ENCODE results near the gene PCDHB10. TPM values are rescaled to one million over a fixed set of nuclear protein-coding genes. Genes with fewer than 3 reads are reported as not detected.
"Not testable (repeated sequence)": the region's sequence is repeated elsewhere in the genome, so short reads cannot be mapped to it uniquely, and the experiment has no call there.

PCDHB10 gene
- total RNA-seq, 3 donors from 2014 or later (not counting 1 experiment from before 2014, with no cell fraction given), result 0.15 TPM; not detected in 2

GRCh38 chr5:141208478-141208877 is 16.3 kb downstream of the PCDHB10 start, which contains the start of gene PCDHB12:
Gene PCDHB12 (plus strand): TSS chr5:141208719. CDS start chr5:141208908, 189 bp downstream.
- peak in 1 of 2 donors; percentile 4 for DNase-seq
- Histone ChIP-seq H3K27me3 (ENCODE audit: control insufficient read depth, insufficient read depth, low read length) (peaks cover 12% of the 10 kb centered on the region), H3K36me3 (ENCODE audit: control insufficient read depth, insufficient read depth, low read length) (no peaks in the 10 kb centered on the region), H3K9me3 (ENCODE audit: control insufficient read depth, insufficient read depth, low read length) (no peaks in the 10 kb centered on the region), H3K4me1 (ENCODE audit: control insufficient read depth, insufficient read depth, low read length) (no peaks in the 10 kb centered on the region), H3K27ac (ENCODE audit: low read length) (no peak within 1 kb of the TSS), H3K4me3 (ENCODE audit: low read length) (no peak within 1 kb of the TSS)
- 31% methylated on average over 9 of the region's 11 CpGs for WGBS (ENCODE audit: insufficient coverage)
- ATAC-seq, result no peak
- intact Hi-C loops (cut with micrococcal nuclease), result no loop called here
- H3K9me3 Mint-ChIP-seq, result no peaks in the 10 kb centered on the region
- H3K36me3 Mint-ChIP-seq, result no peaks in the 10 kb centered on the region
- H3K4me3 Mint-ChIP-seq, result no peak within 1 kb of the TSS
- no peaks in the 10 kb centered on the region for H3K4me1 Mint-ChIP-seq
- peaks cover 9 to 30% of the 10 kb centered on the region in 2 donors for H3K27me3 Mint-ChIP-seq (ENCODE audit: low read depth in 2 of 2)
- H3K27ac Mint-ChIP-seq, result no peak within 1 kb of the TSS
- no peak for TF ChIP-seq CTCF (IDR thresholded peaks at IDR 0.05)

- H3K4me1 Mint-ChIP-seq; H3K4me3 Mint-ChIP-seq; H3K36me3 ChIP-seq (ENCODE audit: control insufficient read depth, insufficient read depth, low read length); DNase-seq; H3K9me3 Mint-ChIP-seq; ATAC-seq; H3K36me3 Mint-ChIP-seq; H3K27ac Mint-ChIP-seq; H3K4me3 ChIP-seq (ENCODE audit: low read length); H3K9me3 ChIP-seq (ENCODE audit: control insufficient read depth, insufficient read depth, low read length); H3K4me1 ChIP-seq (ENCODE audit: control insufficient read depth, insufficient read depth, low read length); H3K27ac ChIP-seq (ENCODE audit: low read length); intact Hi-C loops (cut with micrococcal nuclease): not testable (repeated sequence)
- WGBS (ENCODE audit: insufficient coverage), result 38% methylated on average over 26 of the region's 39 CpGs
- H3K27me3 ChIP-seq (ENCODE audit: control insufficient read depth, insufficient read depth, low read length), result peaks cover 12% of the 10 kb centered on the region
- peaks cover 9 to 38% of the 10 kb centered on the region in 2 donors for H3K27me3 Mint-ChIP-seq (ENCODE audit: low read depth in 2 of 2)
These were observed 18.1 kb downstream of the PCDHB10 start for GRCh38 chr5:141210281-141210680.

- DNase-seq; H3K9me3 ChIP-seq (ENCODE audit: control insufficient read depth, insufficient read depth, low read length); H3K36me3 Mint-ChIP-seq; intact Hi-C loops (cut with micrococcal nuclease); H3K27ac Mint-ChIP-seq; ATAC-seq; H3K4me1 Mint-ChIP-seq; H3K27ac ChIP-seq (ENCODE audit: low read length); H3K36me3 ChIP-seq (ENCODE audit: control insufficient read depth, insufficient read depth, low read length); H3K4me1 ChIP-seq (ENCODE audit: control insufficient read depth, insufficient read depth, low read length); H3K4me3 Mint-ChIP-seq; H3K9me3 Mint-ChIP-seq; H3K4me3 ChIP-seq (ENCODE audit: low read length): not testable (repeated sequence)
- H3K27me3 Mint-ChIP-seq (ENCODE audit: low read depth in 2 of 2), result peaks cover 9 to 38% of the 10 kb centered on the region in 2 donors
- peaks cover 12% of the 10 kb centered on the region for H3K27me3 ChIP-seq (ENCODE audit: control insufficient read depth, insufficient read depth, low read length)
- 28% methylated on average over 21 of the region's 27 CpGs for WGBS (ENCODE audit: insufficient coverage)
These were observed 18.7 kb downstream of the PCDHB10 start for GRCh38 chr5:141210849-141211248.

GRCh38 chr5:141213656-141214339 is 21.6 kb downstream of the PCDHB10 start, which contains the start of gene PCDHB13:
Gene PCDHB13 (plus strand): TSS chr5:141213919. CDS start chr5:141214124, 205 bp downstream.
- H3K4me1 ChIP-seq (ENCODE audit: control insufficient read depth, insufficient read depth, low read length); H3K4me3 Mint-ChIP-seq; intact Hi-C loops (cut with micrococcal nuclease); H3K4me1 Mint-ChIP-seq; ATAC-seq; H3K9me3 ChIP-seq (ENCODE audit: control insufficient read depth, insufficient read depth, low read length); H3K27ac Mint-ChIP-seq; H3K9me3 Mint-ChIP-seq; H3K27me3 ChIP-seq (ENCODE audit: control insufficient read depth, insufficient read depth, low read length); H3K36me3 Mint-ChIP-seq; H3K4me3 ChIP-seq (ENCODE audit: low read length); H3K36me3 ChIP-seq (ENCODE audit: control insufficient read depth, insufficient read depth, low read length); H3K27ac ChIP-seq (ENCODE audit: low read length): not testable (repeated sequence)
- H3K27me3 Mint-ChIP-seq (ENCODE audit: low read depth in 2 of 2), result peaks cover 9 to 33% of the 10 kb centered on the region in 2 donors
- WGBS (ENCODE audit: insufficient coverage), result 14% methylated on average over 12 of the region's 18 CpGs
- peak in 1 of 2 donors; percentile 53 for DNase-seq

- H3K4me3 ChIP-seq (ENCODE audit: low read length); intact Hi-C loops (cut with micrococcal nuclease); H3K27me3 ChIP-seq (ENCODE audit: control insufficient read depth, insufficient read depth, low read length); H3K27ac ChIP-seq (ENCODE audit: low read length); H3K9me3 Mint-ChIP-seq; H3K4me1 Mint-ChIP-seq; H3K27ac Mint-ChIP-seq; H3K9me3 ChIP-seq (ENCODE audit: control insufficient read depth, insufficient read depth, low read length); DNase-seq; H3K4me1 ChIP-seq (ENCODE audit: control insufficient read depth, insufficient read depth, low read length); H3K4me3 Mint-ChIP-seq; H3K36me3 Mint-ChIP-seq; H3K36me3 ChIP-seq (ENCODE audit: control insufficient read depth, insufficient read depth, low read length); ATAC-seq: not testable (repeated sequence)
- peaks cover 4 to 29% of the 10 kb centered on the region in 2 donors for H3K27me3 Mint-ChIP-seq (ENCODE audit: low read depth in 2 of 2)
- 63% methylated on average over 7 of the region's 12 CpGs for WGBS (ENCODE audit: insufficient coverage)
These were observed 22.4 kb downstream of the PCDHB10 start for GRCh38 chr5:141214583-141214982.

GRCh38 chr5:141215504-141215903 is 23.4 kb downstream of the PCDHB10 start:
- DNase-seq; H3K4me1 Mint-ChIP-seq; H3K27ac ChIP-seq (ENCODE audit: low read length); H3K4me1 ChIP-seq (ENCODE audit: control insufficient read depth, insufficient read depth, low read length); H3K36me3 Mint-ChIP-seq; intact Hi-C loops (cut with micrococcal nuclease); H3K9me3 ChIP-seq (ENCODE audit: control insufficient read depth, insufficient read depth, low read length); H3K9me3 Mint-ChIP-seq; H3K4me3 ChIP-seq (ENCODE audit: low read length); H3K4me3 Mint-ChIP-seq; H3K27ac Mint-ChIP-seq; H3K27me3 ChIP-seq (ENCODE audit: control insufficient read depth, insufficient read depth, low read length); ATAC-seq; H3K36me3 ChIP-seq (ENCODE audit: control insufficient read depth, insufficient read depth, low read length): not testable (repeated sequence)
- H3K27me3 Mint-ChIP-seq (ENCODE audit: low read depth in 2 of 2), result peaks cover 0 to 31% of the 10 kb centered on the region in 2 donors
- WGBS (ENCODE audit: insufficient coverage), result 41% methylated on average over 28 of the region's 40 CpGs

GRCh38 chr5:141216035-141216434 is 23.9 kb downstream of the PCDHB10 start:
- H3K4me3 ChIP-seq (ENCODE audit: low read length); DNase-seq; H3K9me3 ChIP-seq (ENCODE audit: control insufficient read depth, insufficient read depth, low read length); H3K27ac ChIP-seq (ENCODE audit: low read length); intact Hi-C loops (cut with micrococcal nuclease); H3K4me1 Mint-ChIP-seq; ATAC-seq; H3K27ac Mint-ChIP-seq; H3K36me3 ChIP-seq (ENCODE audit: control insufficient read depth, insufficient read depth, low read length); H3K27me3 ChIP-seq (ENCODE audit: control insufficient read depth, insufficient read depth, low read length); H3K9me3 Mint-ChIP-seq; H3K36me3 Mint-ChIP-seq; H3K4me3 Mint-ChIP-seq; H3K4me1 ChIP-seq (ENCODE audit: control insufficient read depth, insufficient read depth, low read length): not testable (repeated sequence)
- H3K27me3 Mint-ChIP-seq (ENCODE audit: low read depth in 2 of 2), result peaks cover 0 to 29% of the 10 kb centered on the region in 2 donors
- WGBS (ENCODE audit: insufficient coverage), result 45% methylated on average over 15 of the region's 26 CpGs
